Chondrocyte (in vitro differentiated cells): ENCODE measurements around the gene PDE6D. TPM values are rescaled to one million over a fixed set of nuclear protein-coding genes. Genes with fewer than 3 reads are reported as not detected.
"Not testable (repeated sequence)": the region's sequence is repeated elsewhere in the genome, so short reads cannot be mapped to it uniquely, and the experiment has no call there.

ENCODE experiments used
- DNase-seq: peaks from one replicate; pipeline ENCODE4 v3.0.0; 2021; ENCODE audit warnings: mixed read lengths, low spot score
- H3K27ac Mint-ChIP-seq: one replicate; pipeline ENCODE4 v1.8.0; 2021; ENCODE audit warnings: mild to moderate bottlenecking, moderate library complexity, mixed read lengths; ENCODE audit not compliant: unreplicated experiment
- H3K27me3 Mint-ChIP-seq: 2 replicates; pipeline ENCODE4 v1.8.0; 2021; ENCODE audit warnings: low read depth, mixed read lengths
- H3K36me3 Mint-ChIP-seq: 2 replicates; pipeline ENCODE4 v1.8.0; 2021; ENCODE audit warnings: low read depth, mixed read lengths
- H3K4me1 Mint-ChIP-seq: 2 replicates; pipeline ENCODE4 v1.8.0; 2021; ENCODE audit warnings: low read depth, mild to moderate bottlenecking, mixed read lengths
- H3K4me3 Mint-ChIP-seq: one replicate; pipeline ENCODE4 v1.8.0; 2021; ENCODE audit warnings: mild to moderate bottlenecking, moderate library complexity, mixed read lengths; ENCODE audit not compliant: unreplicated experiment
- H3K9me3 Mint-ChIP-seq: 2 replicates; pipeline ENCODE4 v1.8.0; 2021; ENCODE audit warnings: low read depth, mixed read lengths
- total RNA-seq: library from RNA; stranded (reverse); gene quantifications from 3 replicates; pipeline ENCODE4 v1.2.1, GENCODE V29; 2021
- TF ChIP-seq, protein P1 (sequence below): fragments of 200-600 bp; sonication (generic); IDR thresholded peaks from 2 replicates; pipeline ENCODE4 v1.5.0; 2021; ENCODE audit warnings: antibody characterized with exemption, mild to moderate bottlenecking, moderate library complexity

Gene PDE6D
- total RNA-seq, 1 donor from 2014 or later = 17.5 TPM

DNA sequence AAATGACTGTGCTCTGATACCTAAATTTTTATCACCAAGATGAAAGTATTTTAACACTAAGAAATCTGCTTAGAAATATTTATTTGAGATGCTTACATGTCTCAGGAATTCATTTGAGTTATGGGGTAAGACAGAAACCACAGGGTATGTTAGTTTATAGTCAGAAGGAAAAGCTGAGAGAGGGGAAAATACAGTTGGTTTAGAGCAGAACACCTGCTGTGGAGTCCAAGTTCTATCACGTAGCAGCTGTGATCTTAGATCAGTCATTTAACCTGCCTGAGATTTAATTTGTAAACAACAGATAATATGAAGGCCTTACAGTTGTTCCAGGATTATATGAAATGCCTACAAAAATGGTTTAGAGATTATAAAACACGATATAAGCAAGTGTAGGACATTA, 29.0 kb downstream of the PDE6D start:
- Mint-ChIP-seq H3K9me3 (no peaks in the 10 kb centered on the region), H3K27me3 (no peaks in the 10 kb centered on the region), H3K36me3 (no peaks in the 10 kb centered on the region), H3K4me3 (no peak overlapping the region), H3K4me1 (no peaks in the 10 kb centered on the region), H3K27ac (no peak overlapping the region)
- no peak for DNase-seq
- TF ChIP-seq, protein P1, sequence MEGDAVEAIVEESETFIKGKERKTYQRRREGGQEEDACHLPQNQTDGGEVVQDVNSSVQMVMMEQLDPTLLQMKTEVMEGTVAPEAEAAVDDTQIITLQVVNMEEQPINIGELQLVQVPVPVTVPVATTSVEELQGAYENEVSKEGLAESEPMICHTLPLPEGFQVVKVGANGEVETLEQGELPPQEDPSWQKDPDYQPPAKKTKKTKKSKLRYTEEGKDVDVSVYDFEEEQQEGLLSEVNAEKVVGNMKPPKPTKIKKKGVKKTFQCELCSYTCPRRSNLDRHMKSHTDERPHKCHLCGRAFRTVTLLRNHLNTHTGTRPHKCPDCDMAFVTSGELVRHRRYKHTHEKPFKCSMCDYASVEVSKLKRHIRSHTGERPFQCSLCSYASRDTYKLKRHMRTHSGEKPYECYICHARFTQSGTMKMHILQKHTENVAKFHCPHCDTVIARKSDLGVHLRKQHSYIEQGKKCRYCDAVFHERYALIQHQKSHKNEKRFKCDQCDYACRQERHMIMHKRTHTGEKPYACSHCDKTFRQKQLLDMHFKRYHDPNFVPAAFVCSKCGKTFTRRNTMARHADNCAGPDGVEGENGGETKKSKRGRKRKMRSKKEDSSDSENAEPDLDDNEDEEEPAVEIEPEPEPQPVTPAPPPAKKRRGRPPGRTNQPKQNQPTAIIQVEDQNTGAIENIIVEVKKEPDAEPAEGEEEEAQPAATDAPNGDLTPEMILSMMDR = no peak

DNA sequence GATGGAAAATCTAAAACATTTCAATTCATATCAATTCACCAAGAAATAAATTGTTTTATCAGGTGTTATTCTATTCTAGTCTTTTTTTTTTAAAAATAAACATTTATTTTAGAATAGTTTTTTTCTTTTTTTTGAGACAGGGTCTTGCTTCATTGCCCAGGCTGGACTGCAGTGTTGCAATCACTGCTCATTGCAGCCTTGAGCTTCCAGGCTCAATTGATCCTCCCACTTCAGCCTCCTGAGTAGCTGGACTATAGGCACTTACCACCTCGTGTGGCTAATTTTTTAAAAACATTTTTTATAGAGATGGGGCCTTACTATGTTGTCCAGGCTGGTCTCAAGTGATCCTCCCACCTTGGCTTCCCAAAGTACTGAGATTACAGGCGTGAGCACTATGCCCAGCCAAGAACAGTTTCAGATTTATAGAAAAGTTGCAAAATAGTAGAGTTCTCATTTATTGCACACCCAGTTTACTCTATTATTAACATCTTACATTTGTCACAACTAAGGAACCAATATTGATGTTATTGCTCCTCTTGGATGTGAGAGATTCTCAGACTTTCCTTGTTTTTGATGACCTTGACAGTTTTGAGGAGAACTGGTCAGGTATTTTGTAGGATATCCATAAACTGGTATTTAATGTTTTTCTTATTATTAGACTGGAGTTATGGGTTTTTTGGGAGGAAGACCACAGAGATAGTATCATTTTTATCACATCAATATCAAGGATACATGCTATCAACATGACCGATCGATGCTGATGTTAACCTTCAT, 29.9 kb downstream of the PDE6D start:
- TF ChIP-seq, protein P1 = no peak
- H3K27ac Mint-ChIP-seq = no peak overlapping the region
- DNase-seq = no peak
- no peaks in the 10 kb centered on the region for H3K4me1 Mint-ChIP-seq
- H3K36me3 Mint-ChIP-seq = no peaks in the 10 kb centered on the region
- H3K9me3 Mint-ChIP-seq = no peaks in the 10 kb centered on the region
- no peaks in the 10 kb centered on the region for H3K27me3 Mint-ChIP-seq
- no peak overlapping the region for H3K4me3 Mint-ChIP-seq

DNA sequence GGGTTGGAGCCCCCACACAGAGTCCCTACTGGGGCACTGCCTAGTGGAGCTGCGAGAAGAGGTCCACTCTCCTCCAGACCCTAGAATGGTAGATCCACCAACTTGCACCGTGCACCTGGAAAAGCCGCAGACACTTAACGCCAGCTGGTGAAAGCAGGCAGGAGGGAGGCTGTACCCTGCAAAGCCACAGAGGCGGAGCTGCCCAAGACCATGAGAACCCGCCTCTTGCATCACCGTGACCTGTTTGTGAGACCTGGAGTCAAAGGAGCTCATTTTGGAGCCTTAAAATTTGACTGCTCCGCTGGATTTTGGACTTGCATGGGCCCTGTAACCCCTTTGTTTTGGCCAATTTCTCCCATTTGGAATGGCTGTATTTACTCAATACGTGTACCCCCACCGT, 32.1 kb downstream of the PDE6D start:
- not testable (repeated sequence) for H3K4me3 Mint-ChIP-seq, DNase-seq, H3K27ac Mint-ChIP-seq, H3K4me1 Mint-ChIP-seq, H3K9me3 Mint-ChIP-seq, H3K27me3 Mint-ChIP-seq, H3K36me3 Mint-ChIP-seq

DNA sequence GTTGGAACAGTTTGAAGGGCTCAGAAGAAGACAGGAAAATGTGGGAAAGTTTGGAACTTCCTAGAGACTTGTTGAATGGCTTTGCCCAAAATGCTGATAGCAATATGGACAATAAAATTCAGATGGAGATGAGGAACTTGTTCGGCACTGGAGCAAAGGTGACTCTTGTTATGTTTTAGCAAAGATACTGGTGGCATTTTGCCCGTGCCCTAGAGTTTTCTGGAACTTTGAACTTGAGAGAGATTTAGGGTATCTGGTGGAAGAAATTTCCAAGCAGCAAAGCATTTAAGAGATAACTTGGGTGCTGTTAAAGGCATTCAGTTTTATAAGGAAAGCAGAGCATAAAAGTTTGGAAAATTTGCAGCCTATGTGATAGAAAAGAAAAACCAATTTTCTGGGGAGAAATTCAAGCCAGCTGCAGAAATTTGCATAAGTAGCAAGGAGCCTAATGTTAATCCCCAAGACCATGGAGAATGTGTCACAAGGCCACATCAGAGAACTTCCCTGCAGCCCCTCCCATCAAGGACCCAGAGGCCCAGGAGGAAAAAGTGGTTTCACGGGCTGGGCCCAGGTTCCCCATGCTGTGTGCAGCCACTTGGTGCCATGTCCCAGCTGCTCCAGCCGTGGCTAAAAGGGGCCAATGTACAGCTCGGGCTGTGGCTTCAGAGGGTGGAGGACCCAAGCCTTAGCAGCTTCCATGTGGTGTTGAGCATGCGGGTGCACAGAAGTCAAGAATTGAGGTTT, 32.8 kb downstream of the PDE6D start:
- H3K27me3 Mint-ChIP-seq, H3K36me3 Mint-ChIP-seq, H3K4me3 Mint-ChIP-seq, H3K9me3 Mint-ChIP-seq, DNase-seq, H3K27ac Mint-ChIP-seq, H3K4me1 Mint-ChIP-seq: not testable (repeated sequence)

DNA sequence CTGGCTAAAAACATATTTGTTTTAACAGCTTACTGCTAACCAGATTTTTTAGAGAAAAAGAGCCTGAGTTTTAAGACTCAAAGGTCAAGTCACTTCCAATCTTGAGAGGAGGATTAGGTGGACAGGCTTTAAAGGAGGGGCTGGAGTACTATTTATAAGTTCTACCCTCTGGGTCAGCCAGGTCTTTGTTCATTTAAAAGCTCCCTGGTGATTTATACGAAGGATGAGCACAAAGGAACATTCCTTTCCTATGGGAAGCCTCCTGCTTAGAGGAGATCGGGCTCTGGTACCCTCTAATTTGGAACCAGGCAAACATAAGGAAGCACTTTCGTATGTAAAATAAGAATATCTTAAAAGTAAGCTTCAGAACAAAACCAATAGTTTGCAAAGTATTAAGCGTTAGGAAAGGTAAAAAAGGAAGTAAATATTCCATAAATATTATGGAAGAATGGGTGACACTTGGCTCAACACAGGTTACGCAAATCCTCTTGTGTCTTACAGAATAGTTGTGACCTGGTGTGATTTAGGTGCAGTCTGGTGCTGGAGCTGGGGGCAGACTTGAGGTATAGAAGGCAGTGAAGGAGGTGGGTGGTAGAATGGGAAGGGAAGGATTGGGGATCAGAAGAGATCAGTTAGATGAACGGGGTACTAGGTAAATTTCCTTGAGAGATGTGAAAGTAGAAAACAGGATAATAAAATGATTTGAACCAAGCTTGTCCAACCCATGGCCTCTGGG, 35.6 kb downstream of the PDE6D start:
- TF ChIP-seq, protein P1 = no peak
- DNase-seq = no peak
- Mint-ChIP-seq H3K9me3 (no peaks in the 10 kb centered on the region), H3K36me3 (no peaks in the 10 kb centered on the region), H3K27me3 (no peaks in the 10 kb centered on the region), H3K4me1 (peaks cover 7% of the 10 kb centered on the region), H3K27ac (no peak overlapping the region), H3K4me3 (no peak overlapping the region)
